Chondrocyte (in vitro differentiated cells): ENCODE results near the gene GPER1. TPM values are rescaled to one million over a fixed set of nuclear protein-coding genes. Genes with fewer than 3 reads are reported as not detected.
A peak's percentile ranks its signal among the peaks of the same experiment; 100 is the strongest.

Source experiments
- DNase-seq: peaks from one replicate; pipeline ENCODE4 v3.0.0; 2021; ENCODE audit warnings: mixed read lengths, low spot score
- H3K27ac Mint-ChIP-seq: one replicate; pipeline ENCODE4 v1.8.0; 2021; ENCODE audit warnings: mild to moderate bottlenecking, moderate library complexity, mixed read lengths; ENCODE audit not compliant: unreplicated experiment
- H3K27me3 Mint-ChIP-seq: 2 replicates; pipeline ENCODE4 v1.8.0; 2021; ENCODE audit warnings: low read depth, mixed read lengths
- H3K36me3 Mint-ChIP-seq: 2 replicates; pipeline ENCODE4 v1.8.0; 2021; ENCODE audit warnings: low read depth, mixed read lengths
- H3K4me1 Mint-ChIP-seq: 2 replicates; pipeline ENCODE4 v1.8.0; 2021; ENCODE audit warnings: low read depth, mild to moderate bottlenecking, mixed read lengths
- H3K4me3 Mint-ChIP-seq: one replicate; pipeline ENCODE4 v1.8.0; 2021; ENCODE audit warnings: mild to moderate bottlenecking, moderate library complexity, mixed read lengths; ENCODE audit not compliant: unreplicated experiment
- H3K9me3 Mint-ChIP-seq: 2 replicates; pipeline ENCODE4 v1.8.0; 2021; ENCODE audit warnings: low read depth, mixed read lengths
- CTCF ChIP-seq: fragments of 200-600 bp; sonication (generic); IDR thresholded peaks from 2 replicates; pipeline ENCODE4 v1.5.0; 2021; ENCODE audit warnings: antibody characterized with exemption, mild to moderate bottlenecking, moderate library complexity
- total RNA-seq: library from RNA; stranded (reverse); gene quantifications from 3 replicates; pipeline ENCODE4 v1.2.1, GENCODE V29; 2021

The GPER1 gene
- total RNA-seq, 1 donor from 2014 or later: 9.9 TPM

GRCh38 chr7:1055491-1055955 lies 32.4 kb upstream of the GPER1 start:
- no peak for TF ChIP-seq CTCF
- Mint-ChIP-seq H3K4me3 (no peak overlapping the region), H3K27ac (no peak overlapping the region), H3K27me3 (no peaks in the 10 kb centered on the region), H3K4me1 (peaks cover 9% of the 10 kb centered on the region), H3K9me3 (no peaks in the 10 kb centered on the region), H3K36me3 (no peaks in the 10 kb centered on the region)
- peak; percentile 82 for DNase-seq

DNA sequence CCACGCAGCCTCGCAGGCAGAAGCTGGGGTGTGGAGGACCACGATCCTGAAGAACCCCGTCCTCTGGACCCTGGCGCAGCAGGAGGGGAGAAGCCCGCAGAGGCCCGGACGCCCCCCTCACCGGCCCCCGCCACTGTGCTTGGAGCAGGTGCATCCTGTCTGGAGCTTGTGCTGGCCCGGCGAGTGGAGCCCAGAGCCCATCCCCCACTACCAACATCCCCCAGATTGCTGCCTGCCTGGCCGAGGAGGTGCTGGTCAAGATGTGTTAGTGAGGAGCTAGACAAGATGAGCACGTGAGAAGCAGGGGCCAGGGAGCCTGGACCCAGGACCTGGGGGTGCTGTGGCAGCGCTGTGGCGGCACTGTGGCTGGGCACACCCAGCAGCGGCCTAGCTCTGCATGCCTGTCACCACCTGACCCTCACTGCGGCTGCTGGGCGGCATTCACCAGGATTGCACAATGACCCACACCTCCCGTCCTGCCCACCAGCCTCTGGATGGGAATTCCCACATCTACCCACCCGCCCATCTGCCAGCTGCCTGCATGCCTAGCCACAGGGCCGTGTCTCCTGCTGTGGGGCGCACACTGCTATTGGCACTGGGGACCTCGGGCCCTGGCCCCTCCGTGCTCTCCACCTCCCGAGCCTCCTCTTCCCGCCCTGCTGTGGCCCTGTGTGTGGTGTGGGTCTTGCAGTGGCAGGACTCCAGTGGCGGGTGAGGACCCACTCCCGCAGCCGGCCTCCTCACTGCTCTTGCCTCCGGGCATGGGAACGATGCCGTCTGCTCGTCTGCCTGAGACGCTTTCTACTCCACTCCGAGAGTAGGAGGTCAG lies 31.7 kb upstream of the GPER1 start:
- Mint-ChIP-seq H3K4me1 (peaks cover 9% of the 10 kb centered on the region), H3K4me3 (no peak overlapping the region), H3K9me3 (no peaks in the 10 kb centered on the region), H3K27ac (no peak overlapping the region), H3K27me3 (no peaks in the 10 kb centered on the region), H3K36me3 (no peaks in the 10 kb centered on the region)
- DNase-seq: peak; percentile 92
- TF ChIP-seq CTCF: no peak

DNA sequence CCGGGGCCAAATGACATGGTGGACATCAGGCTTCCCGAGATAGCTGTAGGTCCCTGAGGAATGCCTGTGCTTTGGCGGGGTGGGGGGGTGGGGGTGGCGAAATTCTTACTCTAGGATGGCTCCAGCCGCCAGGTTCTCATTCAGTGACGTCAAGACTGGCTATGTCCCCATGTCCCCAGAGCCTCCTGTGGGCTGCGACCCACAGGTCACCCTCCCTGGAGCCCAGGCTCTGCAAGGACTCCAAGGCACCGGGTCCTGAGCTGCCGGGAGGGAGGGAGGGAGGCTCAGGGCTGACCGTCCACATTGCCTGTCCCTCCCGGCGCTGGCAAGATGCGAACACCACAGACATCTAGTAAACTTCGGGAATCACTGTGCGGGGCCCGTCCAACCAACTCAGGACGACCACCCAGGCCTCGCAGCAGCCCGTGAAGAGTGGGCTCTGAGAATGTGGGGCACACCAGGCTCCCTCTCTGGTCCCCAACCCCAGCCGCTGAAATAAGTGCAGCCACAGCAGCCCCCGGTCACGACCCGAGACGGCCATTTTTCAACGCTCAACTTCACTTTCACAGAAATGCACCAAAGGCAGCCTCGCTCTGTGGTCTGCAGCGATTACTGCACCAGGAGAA lies 31.0 kb upstream of the GPER1 start:
- no peak for TF ChIP-seq CTCF
- Mint-ChIP-seq H3K4me3 (no peak overlapping the region), H3K27ac (no peak overlapping the region), H3K36me3 (no peaks in the 10 kb centered on the region), H3K4me1 (peaks cover 9% of the 10 kb centered on the region), H3K9me3 (no peaks in the 10 kb centered on the region), H3K27me3 (no peaks in the 10 kb centered on the region)
- DNase-seq: peak; percentile 72

GRCh38 chr7:1057416-1058291 lies 30.3 kb upstream of the GPER1 start:
- Mint-ChIP-seq H3K9me3 (no peaks in the 10 kb centered on the region), H3K27me3 (no peaks in the 10 kb centered on the region), H3K4me1 (peaks cover 9% of the 10 kb centered on the region), H3K27ac (no peak overlapping the region), H3K4me3 (no peak overlapping the region), H3K36me3 (no peaks in the 10 kb centered on the region)
- peak; percentile 94 for DNase-seq
- TF ChIP-seq CTCF: no peak

GRCh38 chr7:1058311-1058710 lies 29.6 kb upstream of the GPER1 start:
- no peaks in the 10 kb centered on the region for H3K27me3 Mint-ChIP-seq
- DNase-seq: peak; percentile 77
- peak overlapping the region; percentile 2 for H3K27ac Mint-ChIP-seq
- no peaks in the 10 kb centered on the region for H3K36me3 Mint-ChIP-seq
- peaks cover 9% of the 10 kb centered on the region for H3K4me1 Mint-ChIP-seq
- no peaks in the 10 kb centered on the region for H3K9me3 Mint-ChIP-seq
- TF ChIP-seq CTCF: no peak
- no peak overlapping the region for H3K4me3 Mint-ChIP-seq
